CD4-positive, alpha-beta T cell treated with Interleukin-1 beta for 1 hour (primary cell): ENCODE results near the gene IFITM10.
A peak's percentile ranks its signal among the peaks of the same experiment; 100 is the strongest.

Experiments used
- DNase-seq, 2 donors: peaks; one replicate each; pipeline ENCODE4 v3.0.0-alpha.2; 2020 to 2022

Gene IFITM10

DNA sequence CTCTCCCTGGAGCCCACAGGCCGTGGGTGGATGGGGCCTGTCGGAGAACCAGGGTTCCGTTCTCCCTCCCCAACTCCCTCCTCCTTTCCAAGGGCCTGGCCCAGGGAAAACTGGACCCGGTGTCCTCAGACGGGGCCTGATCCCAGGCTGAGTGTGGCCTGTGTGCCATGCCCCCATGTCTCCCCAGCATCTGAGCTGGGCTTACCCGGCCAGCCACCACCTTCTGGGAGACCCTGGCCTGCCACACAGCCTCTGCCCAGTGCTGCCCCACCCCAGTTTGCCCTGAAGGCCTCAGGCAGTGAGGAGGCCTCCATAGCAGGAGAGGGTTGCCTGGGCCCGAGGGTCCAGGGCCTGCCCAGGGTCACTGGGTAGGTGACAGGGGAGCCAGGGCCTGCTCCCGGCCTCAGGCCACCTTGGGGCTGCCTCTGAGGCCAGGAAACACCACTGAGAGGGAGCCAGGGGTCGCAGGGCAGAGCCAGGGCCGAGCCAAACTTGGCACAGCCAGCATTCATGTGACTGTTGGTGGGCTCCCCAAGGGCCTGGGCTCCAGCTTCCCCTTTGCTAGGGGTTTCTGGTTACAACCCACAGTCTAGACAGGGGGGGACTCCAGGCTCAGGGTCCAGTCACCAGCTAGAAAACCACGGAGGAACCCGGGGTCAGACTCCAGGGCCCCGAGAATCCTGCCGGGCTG, 590 bp upstream of the IFITM10 start:
- no peak for DNase-seq

DNA sequence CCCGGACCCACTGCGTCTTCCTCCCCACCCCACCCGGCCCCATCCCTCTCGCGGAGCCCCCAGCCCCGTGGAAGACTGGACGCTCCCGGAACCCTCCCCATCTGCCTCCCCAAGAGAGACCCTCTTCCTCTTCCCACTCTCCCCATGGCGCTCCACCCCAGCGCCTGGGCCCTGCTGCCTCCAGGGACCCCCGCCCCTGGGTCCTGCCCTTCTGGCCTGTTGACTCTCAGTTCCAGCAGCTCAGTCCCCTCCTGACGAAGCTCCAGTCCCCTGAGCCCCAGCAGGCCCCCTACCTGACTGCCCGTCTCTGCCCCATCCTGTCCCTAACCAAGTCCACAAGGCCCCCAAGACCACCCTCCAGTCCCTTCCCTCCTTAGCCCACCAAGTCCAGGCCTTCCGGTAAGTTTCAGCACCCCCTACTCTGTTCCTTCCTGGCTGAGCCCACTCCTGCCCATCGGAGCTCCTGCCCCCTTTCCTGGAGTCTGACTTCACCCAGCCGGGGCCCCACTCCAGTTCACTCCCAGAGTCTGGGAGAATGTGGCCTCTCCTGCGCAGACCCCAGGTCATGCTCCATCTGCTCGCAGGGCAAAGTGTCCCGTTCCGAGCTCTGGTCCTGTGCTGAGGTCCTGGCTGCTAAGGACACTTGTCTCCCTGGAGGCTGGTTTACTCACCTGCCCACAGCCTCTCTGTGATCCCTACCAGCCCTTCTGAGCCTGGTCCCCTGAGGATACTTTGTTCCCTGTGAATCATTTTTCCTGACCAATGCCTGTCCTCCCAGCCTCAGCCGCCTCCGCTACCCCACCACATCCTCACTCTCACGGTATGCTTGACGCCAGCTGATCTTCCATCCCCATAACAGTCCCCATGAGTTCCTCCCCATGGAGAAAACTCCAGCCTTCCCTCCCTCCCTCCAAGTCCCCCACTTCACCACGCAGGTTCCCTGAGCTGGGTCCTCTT, 722 bp downstream of the IFITM10 start:
- DNase-seq, result no peak

DNA sequence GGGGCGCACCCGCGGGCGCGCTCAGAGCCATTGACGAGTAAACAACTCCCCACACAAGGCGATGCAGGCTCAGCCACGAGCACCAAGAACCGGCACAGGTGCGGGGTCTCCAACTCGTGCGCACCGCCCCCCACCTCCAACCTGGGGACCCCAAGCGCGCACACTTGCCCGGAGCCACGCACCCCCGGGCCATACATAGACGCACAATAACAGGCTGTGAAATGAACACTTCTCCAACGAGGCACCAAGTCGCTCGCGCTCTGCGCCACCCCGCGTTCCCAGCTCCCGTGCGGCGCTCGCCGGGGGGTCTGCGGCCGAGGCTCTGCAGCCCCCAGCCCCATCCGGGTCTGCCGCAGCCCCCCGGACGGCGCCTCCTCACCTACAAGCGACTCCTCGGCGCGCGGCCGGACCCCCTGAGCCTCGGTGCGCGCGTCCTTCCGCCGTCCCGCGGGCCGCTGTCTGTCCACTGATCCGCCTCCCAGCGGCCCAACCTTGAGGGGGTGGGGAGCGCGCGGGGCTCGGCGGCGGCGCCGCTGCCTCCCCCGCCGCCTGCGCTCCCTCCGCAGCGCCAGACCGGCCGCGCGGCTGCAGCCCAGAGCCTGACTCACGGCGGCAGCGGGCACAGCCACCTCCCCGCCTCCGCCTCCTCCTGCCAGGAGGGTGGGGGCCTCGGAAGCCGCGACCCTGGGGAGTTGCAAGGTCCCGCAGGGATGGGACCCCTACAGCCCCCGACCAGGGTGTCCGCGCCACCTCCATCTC, 1.6 kb downstream of the IFITM10 start:
- DNase-seq, result no peak

DNA sequence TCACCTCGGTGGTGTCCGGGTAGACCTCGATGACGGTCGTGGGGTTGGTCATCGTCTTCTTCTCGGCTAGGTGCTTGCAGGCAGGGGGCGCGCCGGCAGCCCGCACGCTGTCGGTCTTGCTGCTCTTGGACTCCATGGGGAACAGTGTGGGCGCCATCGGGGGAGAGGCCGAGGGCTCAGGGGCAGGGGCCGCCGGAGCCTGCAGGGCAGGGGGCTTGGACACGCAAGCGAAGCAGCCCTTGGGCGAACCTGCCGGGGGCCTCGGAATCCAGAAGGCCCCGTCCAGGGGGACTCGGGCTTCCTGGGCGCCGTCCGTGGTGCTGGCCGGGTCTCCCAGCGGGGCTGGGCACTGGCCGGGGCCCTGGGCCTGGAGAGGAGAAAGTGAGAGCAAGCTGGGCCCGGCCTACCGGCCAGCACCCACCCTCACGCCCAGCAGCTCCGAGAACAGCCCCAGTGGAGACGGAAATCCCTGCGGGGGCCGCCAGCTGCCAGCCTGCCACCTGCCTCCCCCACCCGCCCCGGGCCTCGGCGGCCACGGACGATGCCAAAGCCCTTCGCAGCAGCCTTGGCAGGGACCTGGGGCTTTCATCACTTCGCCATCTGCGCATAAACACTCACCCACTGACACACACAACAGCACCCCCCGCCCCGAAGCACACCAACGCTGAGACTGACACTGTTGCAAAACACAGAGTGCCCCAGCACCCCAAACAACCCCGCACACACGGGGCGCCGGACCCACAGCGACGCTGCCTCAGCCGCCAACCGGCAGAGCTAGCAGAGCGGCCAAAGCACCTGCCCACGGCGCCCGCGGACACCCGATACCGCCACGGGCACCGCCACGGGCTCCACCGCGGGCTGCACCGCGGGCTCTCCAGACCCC, 2.4 kb downstream of the IFITM10 start:
- DNase-seq, result no peak

DNA sequence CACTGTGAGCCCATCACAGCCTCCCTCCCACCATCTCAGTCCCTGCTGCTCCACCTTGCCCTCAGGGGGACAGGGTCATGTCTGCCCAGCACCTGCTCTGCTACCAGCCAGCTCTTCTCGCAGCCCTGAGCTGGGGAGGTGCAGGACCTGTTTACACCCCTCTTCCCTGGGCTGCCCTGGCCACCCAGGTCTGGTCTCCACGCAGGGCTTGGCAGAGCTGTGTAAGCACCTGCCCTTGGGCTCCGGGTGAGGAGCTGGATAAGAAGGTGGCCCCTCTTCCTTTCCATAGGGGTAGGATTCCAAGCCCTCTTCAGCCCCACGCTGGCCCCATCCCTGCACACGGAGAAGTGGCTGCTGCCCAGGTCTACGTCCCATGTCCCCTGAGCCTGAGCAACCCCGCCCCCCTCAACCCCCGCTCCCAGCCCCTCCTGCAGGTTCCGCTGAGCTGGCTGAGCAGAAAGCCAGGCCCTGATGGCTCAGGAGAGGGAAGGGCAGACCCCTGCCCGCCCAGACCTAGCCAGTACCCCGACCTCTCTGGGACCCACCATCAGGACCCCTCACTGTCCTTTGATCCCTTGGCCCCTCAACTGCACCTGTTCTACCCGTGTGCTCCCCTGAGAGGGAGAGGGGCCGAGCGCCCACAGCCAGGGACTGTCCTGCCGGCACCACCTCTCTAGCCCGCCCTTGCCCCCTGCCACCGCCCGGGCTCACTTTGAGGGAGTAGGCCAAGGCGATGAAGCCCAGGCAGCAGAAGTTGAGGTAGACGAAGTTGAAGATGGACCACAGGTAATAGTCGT, 3.2 kb downstream of the IFITM10 start:
- DNase-seq, result no peak

DNA sequence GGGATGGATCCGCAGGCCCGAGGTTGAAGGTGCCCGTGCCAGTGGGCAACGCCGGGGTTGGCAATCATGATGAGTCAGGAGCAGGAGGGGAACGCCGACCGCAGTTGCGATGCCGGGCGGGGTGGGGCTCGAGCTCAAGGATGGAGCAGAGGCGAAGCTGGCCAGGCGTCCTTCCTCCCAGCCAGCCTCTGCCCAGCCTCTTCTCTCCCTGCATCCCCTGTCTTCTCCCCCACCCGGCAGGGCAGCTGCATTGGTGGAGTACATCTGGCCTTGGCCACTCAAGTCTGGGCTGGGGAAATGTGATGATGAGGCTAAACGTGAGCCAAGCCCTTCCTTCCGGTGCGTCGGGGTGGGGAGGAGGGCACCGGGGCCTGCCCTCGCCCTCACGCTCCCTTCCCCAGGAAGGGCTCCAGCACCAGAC, 3.9 kb downstream of the IFITM10 start:
- peak in 1 of 2 donors; percentile 33 for DNase-seq

DNA sequence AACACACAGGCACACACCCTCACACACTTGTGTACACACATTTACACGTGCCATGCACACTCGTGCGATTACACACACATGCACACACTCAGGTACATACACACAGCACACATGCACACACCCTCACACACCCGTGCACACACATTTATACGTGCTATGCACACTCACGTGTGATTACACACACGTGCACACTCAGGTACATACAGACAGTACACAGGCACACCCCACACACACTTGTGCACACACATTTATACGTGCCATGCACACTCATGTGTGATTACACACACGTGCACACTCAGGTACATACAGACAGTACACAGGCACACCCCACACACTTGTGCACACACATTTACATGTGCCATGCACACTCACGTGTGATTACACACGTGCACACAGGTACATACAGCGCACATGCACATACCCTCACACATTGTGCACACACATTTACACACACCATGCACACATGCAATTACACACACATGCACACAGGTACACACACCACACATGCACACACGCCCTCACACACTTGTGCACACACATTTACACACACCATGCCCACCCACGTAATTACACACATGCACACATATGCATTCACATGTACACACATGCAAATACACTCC, 4.6 kb downstream of the IFITM10 start:
- DNase-seq, result no peak

DNA sequence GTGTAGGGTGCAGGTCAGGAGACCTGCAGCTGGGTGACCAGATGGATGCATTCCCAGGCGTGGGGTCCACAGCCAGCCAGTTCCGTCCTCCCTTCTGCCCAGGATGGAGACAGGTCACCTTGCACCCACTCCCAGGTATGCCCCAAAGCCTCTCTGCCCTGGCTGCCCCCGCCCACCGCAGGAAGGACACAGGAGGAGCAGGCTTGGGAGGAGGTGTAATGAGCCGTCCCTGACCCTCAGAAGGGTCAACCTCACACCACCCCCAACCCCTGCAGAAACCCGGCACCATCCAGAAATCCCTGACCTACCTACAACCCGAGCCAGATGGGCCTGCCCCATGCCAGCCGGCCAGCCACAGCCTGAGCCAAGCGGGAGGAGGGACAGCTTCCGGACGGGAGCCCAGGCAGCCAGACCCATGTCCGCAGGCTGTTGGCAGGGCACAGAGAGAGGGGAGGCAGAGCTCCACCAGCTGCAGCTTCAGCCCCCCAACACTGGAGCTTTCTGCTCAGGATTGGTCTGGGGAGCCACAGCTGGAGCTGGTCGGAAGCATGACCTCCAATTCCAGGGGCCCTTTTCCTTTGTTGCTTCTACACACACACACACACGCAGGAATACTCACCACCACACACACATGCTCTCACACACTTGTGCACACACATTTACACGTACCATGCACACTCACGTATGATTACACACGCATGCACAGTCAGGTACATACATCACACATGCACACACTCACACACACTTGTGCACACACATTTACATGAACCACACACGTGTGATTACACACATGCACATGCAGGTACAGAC, 5.3 kb downstream of the IFITM10 start:
- no peak for DNase-seq

DNA sequence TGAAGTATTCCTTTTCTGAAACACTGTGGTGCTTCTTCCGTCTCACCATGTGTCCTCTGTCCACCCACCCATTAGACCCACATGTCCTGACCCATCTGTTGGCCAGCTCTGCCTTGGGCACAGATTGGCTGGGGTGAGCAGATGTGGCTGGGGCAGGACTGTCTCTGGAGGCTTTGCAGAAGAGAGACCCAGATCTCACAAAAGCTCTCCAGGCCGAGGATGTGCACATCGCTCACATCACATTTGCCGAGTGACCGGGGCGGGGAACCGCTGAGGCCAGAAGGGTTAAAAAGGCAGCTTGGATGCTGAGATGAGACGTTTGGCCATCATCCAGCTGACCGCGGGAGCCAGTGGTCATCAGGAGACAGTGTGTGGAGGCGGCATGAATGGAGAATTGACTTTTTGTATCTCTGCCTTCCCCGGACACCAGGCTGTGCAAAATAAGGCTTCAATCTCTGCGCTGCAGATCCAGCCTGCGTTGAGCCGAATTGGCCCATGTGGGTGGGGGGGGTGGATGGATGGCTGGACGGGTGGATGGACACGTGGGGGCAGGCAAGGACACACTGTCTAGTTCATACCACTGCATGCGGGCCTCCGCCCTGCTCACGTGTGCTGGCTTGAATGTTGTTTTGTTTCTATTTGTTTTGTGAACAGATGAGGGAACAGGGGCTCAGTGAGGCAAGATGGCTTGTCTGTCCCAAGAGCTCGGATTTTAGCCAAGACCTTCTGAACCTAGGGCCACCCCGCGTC, 6.1 kb downstream of the IFITM10 start:
- DNase-seq, result no peak

DNA sequence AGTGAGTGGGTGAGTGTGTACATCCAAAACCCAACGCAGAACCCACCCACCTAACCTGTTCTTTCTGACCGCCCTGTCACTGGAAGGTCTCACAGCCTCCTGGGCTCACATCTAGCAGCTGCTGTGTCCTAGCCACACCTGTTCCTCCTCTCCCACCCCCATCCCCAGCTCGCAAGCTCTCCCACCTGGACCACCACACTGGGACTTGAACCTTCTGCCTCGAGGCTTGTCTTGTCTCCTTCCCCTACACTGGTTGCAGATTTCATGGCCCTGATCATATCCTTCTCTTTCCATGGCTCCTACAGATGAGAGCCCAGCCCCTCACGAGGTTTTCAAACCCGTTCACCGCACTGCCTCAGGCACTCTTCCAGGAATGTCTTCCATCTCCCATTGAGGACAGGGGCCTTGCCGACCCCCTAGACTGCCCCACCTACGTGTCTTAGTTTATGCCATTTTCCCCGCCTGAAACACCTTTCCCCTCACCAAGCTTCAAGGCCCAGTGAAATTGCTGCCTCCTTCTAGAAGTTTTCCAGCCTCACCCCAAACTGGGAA, 6.7 kb downstream of the IFITM10 start:
- DNase-seq, result no peak

DNA sequence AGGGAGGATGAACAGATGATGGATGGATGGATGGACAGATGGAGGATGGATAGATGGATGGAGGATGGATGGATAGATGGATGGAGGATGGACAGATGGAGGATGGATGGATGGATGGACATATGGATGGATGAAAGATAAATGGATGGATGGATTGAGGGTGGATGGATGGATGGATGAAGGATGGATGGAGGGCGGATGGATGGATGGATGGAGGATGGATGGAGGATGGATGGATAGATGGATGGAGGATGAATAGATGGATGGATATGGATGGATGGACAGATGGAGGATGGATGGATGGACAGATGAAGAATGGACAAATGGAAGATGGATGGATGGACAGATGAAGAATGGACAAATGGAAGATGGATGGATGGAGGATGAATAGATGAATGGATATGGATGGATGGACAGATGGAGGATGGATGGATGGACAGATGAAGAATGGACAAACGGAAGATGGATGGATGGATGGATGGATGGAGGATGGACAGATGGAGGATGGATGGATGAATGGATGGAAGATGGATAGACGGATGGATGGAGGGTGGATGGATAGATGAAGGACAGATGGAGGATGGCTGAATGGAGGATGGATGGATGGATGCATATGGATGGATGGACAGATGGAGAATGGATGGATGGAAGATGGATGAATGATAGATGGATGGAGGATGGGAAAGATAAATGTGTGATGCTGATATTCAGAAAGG, 7.4 kb downstream of the IFITM10 start:
- DNase-seq, result no peak

DNA sequence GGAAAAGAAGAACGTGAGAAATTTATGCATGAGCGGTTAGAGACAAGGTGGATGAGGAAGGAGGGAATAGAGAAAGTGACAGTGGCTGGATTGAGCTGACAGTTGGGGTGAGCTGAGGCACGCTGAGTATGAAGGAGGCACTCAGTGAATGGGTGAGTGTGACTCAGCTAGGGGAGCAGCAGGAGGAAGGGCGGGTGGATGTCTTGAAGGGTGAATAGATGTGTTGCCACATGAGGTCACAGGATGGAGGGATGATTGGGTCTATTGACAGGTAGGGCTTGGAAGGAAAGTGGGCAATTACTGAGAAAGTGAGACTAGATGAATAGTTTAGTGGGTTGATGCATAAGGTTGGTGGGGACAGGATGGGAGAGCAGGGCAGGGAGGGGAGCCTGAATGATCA, 8.0 kb downstream of the IFITM10 start:
- DNase-seq, result no peak

DNA sequence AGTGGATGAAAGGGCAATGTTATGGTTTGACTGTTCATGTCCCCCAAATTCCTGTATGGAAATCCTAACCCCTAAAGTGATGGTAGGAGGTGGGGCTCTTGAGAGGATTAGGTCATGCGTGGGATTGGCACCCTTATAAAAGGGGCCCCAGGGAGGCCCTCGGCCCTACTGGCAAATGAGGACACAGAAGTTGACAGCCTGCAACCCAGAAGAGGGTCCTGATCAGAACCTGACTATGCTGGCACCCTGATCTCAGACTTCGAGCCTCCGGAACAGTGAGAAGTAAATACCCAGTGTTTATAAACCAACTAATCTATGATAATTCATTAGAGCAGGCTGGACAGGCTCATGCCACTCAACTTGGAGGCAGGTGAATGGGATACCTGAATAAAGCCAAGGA, 8.7 kb downstream of the IFITM10 start:
- no peak for DNase-seq

DNA sequence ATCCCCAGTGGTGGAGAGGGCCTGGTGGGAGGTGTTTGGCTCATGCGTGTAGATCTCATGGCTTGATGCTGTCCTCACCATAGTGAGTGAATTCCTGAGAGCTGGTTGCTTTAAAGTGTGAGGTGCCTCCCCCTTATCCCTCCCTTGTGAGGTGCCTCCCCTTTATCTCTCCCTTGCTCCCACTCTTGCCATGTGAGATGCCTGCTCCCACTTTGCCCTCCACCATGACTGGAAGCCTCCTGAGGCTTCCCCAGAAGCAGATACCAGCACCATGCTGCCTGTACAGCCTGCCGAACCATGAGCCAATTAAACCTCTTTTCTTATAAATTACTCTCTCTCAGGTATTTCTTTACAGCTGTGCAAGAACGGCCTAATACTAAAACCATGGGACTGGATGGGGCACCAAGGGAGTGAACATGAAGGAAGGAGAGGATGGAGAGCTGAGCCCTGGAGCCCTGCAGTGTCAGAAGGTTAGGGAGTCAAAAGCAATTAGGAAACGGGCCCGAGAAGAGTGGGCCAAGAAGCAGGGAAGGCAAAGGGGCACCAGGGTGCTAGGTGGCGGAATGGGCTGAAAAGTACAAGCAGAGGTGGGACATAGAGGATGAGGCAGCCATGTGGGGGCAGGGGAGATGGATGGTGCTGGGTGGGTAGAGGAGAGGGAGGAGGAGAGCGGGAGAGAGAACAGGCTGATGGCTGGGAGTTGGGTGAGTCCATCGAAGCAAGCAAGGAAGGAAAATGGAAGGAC, 9.4 kb downstream of the IFITM10 start:
- DNase-seq, result no peak

DNA sequence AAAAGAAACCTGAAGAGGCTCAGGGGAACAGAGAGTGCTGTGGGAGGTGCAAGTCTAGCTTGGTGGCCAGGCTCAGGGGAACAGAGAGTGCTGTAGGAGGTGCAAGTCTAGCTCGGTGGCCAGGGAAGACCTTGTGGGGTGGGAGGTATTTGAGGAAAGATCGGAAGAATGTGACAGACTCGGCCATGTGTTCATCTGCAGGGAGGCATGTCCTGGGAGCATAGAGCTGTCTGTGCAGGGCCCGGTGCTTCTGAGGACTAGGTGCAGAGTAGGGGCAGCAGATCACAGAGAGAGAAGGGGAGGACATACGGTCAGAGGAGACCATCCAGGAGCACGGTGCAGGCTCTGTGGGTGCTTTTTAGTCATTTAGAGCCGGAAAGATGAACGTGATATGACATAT, 10.8 kb downstream of the IFITM10 start:
- DNase-seq, result no peak

DNA sequence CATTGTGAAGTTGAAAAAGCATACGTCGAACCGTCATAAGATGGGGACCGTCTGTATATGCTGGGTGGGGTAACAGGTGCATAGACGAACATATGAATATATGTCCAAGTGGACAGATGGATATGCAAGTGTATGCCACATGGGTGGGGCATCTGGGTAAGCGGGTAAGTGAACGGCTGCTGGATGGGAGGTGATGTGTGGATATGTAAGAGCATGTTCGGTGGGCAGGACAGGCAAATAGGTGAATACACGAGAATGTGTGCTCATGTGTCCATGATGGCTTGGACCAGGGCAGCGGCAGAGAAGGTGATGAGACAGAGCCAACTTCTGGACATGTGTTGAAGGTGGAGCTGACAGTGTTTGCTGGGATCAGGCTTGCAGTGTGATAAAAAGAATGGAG, 12.0 kb downstream of the IFITM10 start:
- DNase-seq, result no peak

DNA sequence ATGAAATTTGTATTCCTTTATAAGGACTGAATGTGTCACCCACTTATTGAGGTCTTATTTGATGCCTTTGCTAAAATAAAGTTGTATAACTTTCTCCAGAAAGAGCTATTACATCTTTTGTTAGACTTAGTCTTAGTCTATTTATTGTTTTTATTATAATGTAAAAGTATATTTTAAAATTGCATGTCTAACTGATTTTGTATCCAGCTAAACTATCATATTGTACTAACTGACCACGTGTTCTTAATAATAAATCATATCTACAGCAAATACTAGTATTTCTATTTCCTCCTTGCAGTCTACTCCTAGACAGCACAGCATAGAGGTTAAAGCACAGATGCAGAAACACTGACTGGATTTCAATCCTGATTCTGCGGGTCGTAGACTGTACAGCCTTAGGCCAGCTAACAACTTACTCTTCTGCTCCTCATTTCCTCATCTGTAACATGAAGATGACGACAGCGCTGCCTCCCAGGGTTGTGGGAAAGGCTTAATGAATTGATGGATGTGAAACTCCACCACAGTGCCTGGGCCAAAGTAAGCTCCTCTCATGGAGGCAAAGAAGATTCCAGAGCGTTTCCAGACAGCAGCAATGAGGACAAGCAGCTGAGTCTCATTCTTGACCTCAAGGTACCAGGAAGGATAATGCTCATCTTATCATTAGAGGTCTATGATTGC, 13.2 kb downstream of the IFITM10 start:
- no peak for DNase-seq
